ENCODE data around the gene C6orf15. TPM values are rescaled to one million over a fixed set of nuclear protein-coding genes. Genes with fewer than 3 reads are reported as not detected.

C6orf15 gene
- total and polyA plus RNA-seq, 2 of the 8 experiments (the other 6 are each of a cell fraction or from before 2014, with no cell fraction given): not detected

DNA sequence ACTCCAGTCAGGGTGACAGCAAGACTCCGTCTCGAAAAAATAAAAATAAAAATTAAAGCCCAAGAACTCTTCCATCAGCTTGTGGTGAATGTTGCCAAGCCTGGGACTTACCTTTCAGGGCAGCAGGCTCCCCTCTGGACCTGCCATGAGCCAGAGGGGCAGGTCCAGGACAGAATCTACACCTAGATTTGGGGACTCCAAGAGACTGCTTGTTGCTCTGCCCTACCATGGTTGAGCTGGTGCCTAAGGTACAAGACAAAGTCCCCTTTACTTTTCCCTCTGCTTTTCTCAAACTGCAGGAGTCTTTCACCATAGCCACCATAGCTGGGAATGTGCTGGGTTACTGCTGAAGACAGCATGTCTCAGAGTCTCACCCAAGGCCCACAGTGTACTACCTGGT lies 9.2 kb downstream of the C6orf15 start:
- Histone ChIP-seq H2BK12ac (ENCODE audit: low read depth, low read length) (no peak overlapping the region), H3K79me1 (ENCODE audit: low read depth, low read length) (no peaks in the 10 kb centered on the region), H3K4ac (replicated peaks; ENCODE audit: insufficient read length, low read depth, low read length) (no peak overlapping the region), H3K56ac (replicated peaks; ENCODE audit: insufficient read length, low read depth, low read length) (no peak overlapping the region), H3K9ac (replicated peaks in 1 of 4; ENCODE audit: extremely low read depth in 1 of 4, low read depth in 3 of 4, low read length in 3 of 4) (no peak overlapping the region), H3K14ac (ENCODE audit: insufficient read length) (no peak overlapping the region), H2BK5ac (ENCODE audit: low read depth, low read length) (no peak overlapping the region), H2AFZ (ENCODE audit: low read length) (no peak overlapping the region), H4K91ac (replicated peaks; ENCODE audit: insufficient read length, low read length) (no peak overlapping the region), H4K5ac (ENCODE audit: insufficient read length, low read depth, low read length) (no peak overlapping the region), H2BK120ac (replicated peaks; ENCODE audit: low read depth, low read length) (no peak overlapping the region), H3K23me2 (ENCODE audit: low read depth, low read length) (no peaks in the 10 kb centered on the region), H3K18ac (ENCODE audit: extremely low read depth, low read length) (no peak overlapping the region), H3K4me1 (replicated peaks in 1 of 4; ENCODE audit: control insufficient read depth in 3 of 4, insufficient read depth in 4 of 4, low read length in 3 of 4) (no peaks in the 10 kb centered on the region), H3K27me3 (replicated peaks in 1 of 4; ENCODE audit: control insufficient read depth in 3 of 4, extremely low read depth in 1 of 4, insufficient read depth in 3 of 4, low read length in 3 of 4) (no peaks in the 10 kb centered on the region), H2BK20ac (ENCODE audit: low read length) (no peak overlapping the region), H4K8ac (ENCODE audit: extremely low read depth, insufficient read depth, low read length) (no peak overlapping the region), H3K9me3 (ENCODE audit: insufficient read depth in 2 of 2, low read depth in 1 of 2, low read length in 1 of 2) (no peaks in the 10 kb centered on the region), H4K20me1 (replicated peaks in 1 of 2; ENCODE audit: control insufficient read depth in 1 of 2, insufficient read depth in 2 of 2, low read length in 2 of 2) (no peaks in the 10 kb centered on the region), H3K27ac (ENCODE audit: low read depth, low read length) (no peak overlapping the region), H3K4me2 (ENCODE audit: insufficient read depth in 1 of 2, low read depth in 2 of 2, low read length in 2 of 2) (no peak overlapping the region), H3K36me3 (ENCODE audit: control insufficient read depth in 2 of 4, insufficient read depth in 4 of 4, low read length in 3 of 4) (no peaks in the 10 kb centered on the region), H2BK15ac (ENCODE audit: low read length) (no peak overlapping the region), H3K23ac (ENCODE audit: insufficient read length) (no peak overlapping the region), H2AK5ac (ENCODE audit: low read depth, low read length) (no peak overlapping the region), H3K4me3 (ENCODE audit: extremely low read depth in 1 of 4, insufficient read depth in 2 of 4, low read depth in 3 of 4, low read length in 4 of 4) (no peak overlapping the region), H3K79me2 (ENCODE audit: control insufficient read depth in 1 of 2, insufficient read depth in 2 of 2, low read length in 2 of 2) (no peaks in the 10 kb centered on the region)
- DNase-seq (ENCODE audit: low read depth in 1 of 2, low spot score in 2 of 2): no peak
- FAIRE-seq: no peak
- POLR2A ChIA-PET (ENCODE audit: partially characterized antibody): interaction anchor here (1.4 kb wide), 1 partner anchor 62 kb away, joined by 5 read pairs; no protein-coding TSS in a partner anchor
- CTCF ChIA-PET (ENCODE audit: partially characterized antibody): interaction anchor here (0.6 to 3.3 kb wide), 25 partner anchors 8 to 416 kb away, joined by 3 to 26 read pairs (median 5); partner anchors contain the start of gene C6orf15
- 92% methylated on average over 2 of the region's 2 CpGs; no CpG with 5 or more reads in 1 of the 2 experiments for WGBS, 2 experiments (ENCODE audit: extremely low coverage in 1 of 2, insufficient coverage in 1 of 2, insufficient read length in 1 of 2, insufficient replicate concordance in 2 of 2, low coverage in 1 of 2, low lambda C conversion rate in 2 of 2, missing lambda C conversion rate in 1 of 2)
- no peak for TF ChIP-seq MAFK (IDR thresholded peaks at IDR 0.05; ENCODE audit: low read depth, low read length)
- TF ChIP-seq CHD1 (IDR thresholded peaks at IDR 0.05; ENCODE audit: low read depth, low read length): no peak
- no peak for TF ChIP-seq TAF1 (IDR thresholded peaks at IDR 0.05; ENCODE audit: low read depth, low read length)
- no peak for TF ChIP-seq CTBP2 (IDR thresholded peaks at IDR 0.05; ENCODE audit: borderline replicate concordance, insufficient read depth, insufficient read length, low read length)
- TF ChIP-seq SIRT6 (IDR thresholded peaks at IDR 0.05; ENCODE audit: low read length): no peak
- TF ChIP-seq RFX5 (IDR thresholded peaks at IDR 0.05; ENCODE audit: borderline replicate concordance, low read depth, low read length): no peak
- TF ChIP-seq POU5F1 (IDR thresholded peaks at IDR 0.05; ENCODE audit: low read depth, low read length): no peak

Data from H1 (cell line).